Small intestine (tissue), 7 donors: Measurements from ENCODE around the gene HERPUD2. TPM values are rescaled to one million over a fixed set of nuclear protein-coding genes. Genes with fewer than 3 reads are reported as not detected.
"Not testable (repeated sequence)": the region's sequence is repeated elsewhere in the genome, so short reads cannot be mapped to it uniquely, and the experiment has no call there.

Experiments used
- DNase-seq, 2 donors: peaks; one replicate each; pipeline versions ENCODE4 v3.0.0 to v3.0.0-alpha.2; 2013
- FAIRE-seq: peaks from 2 replicates; lab custom pipeline; 2012; peaks lifted over from hg19 to GRCh38; lab: Jason Lieb, UNC
- H3K27ac ChIP-seq, 3 donors: one replicate each; pipeline ENCODE4 v1.5.1; 2013; ENCODE audit warnings: low read length in 2 of 3, mild to moderate bottlenecking in 2 of 3, control low read depth in 1 of 3, inconsistent platforms in 1 of 3, low read depth in 1 of 3, moderate library complexity in 1 of 3
- H3K27me3 ChIP-seq, 3 donors: one replicate each; pipeline ENCODE4 v1.6.1; 2013; ENCODE audit warnings: low read length in 3 of 3, inconsistent platforms in 1 of 3; ENCODE audit not compliant: control insufficient read depth in 3 of 3, insufficient read depth in 3 of 3
- H3K36me3 ChIP-seq, 3 donors: one replicate each; pipeline ENCODE4 v1.6.1; 2013; ENCODE audit warnings: low read length in 3 of 3, inconsistent platforms in 1 of 3, low read depth in 1 of 3, mild to moderate bottlenecking in 1 of 3, moderate library complexity in 1 of 3; ENCODE audit not compliant: control insufficient read depth in 3 of 3, insufficient read depth in 2 of 3
- H3K4me1 ChIP-seq, 3 donors: one replicate each; pipeline ENCODE4 v1.6.1; 2013; ENCODE audit warnings: low read length in 2 of 3, inconsistent platforms in 1 of 3, low read depth in 1 of 3, mild to moderate bottlenecking in 1 of 3, moderate library complexity in 1 of 3; ENCODE audit not compliant: control insufficient read depth in 3 of 3, insufficient read depth in 2 of 3
- H3K4me3 ChIP-seq, 3 donors: one replicate each; pipeline ENCODE4 v1.5.1; 2013; ENCODE audit warnings: low read length in 3 of 3, control low read depth in 1 of 3, inconsistent platforms in 1 of 3, low read depth in 1 of 3, mild to moderate bottlenecking in 1 of 3, moderate library complexity in 1 of 3
- H3K9me3 ChIP-seq, 2 donors: one replicate each; pipeline ENCODE4 v1.6.1; 2013; ENCODE audit warnings: low read depth in 1 of 2, low read length in 1 of 2; ENCODE audit not compliant: control insufficient read depth in 2 of 2, insufficient read depth in 1 of 2
- WGBS, 3 donors: extraction: QIAGEN DNeasy Blood & Tissue Kit; methylation state at CpG; one replicate each; pipeline ENCODE4 v1.1.7; 2013; 5-methylcytosine and 5-hydroxymethylcytosine counted together
- polyA plus RNA-seq, 4 donors: library from polyadenylated mRNA; stranded (reverse) in 3 of 4; unstranded in 1 of 4; fragments of 200-250 nt in 3 of 4; fragments of 120-200 nt in 1 of 4; gene quantifications; one replicate each; pipeline versions ENCODE4 v1.2.1 to v1.2.3, GENCODE V29; 2013
- donor health status: healthy with polysubstance abuse.
- donor health status: control.
- donor health status: control.
- donor health status: Bipolar disorder and iron deficiency.
- donor health status: healthy.

HERPUD2 gene
- polyA plus RNA-seq, 4 donors, result 8.9 to 23.5 (median 10.1) TPM

DNA sequence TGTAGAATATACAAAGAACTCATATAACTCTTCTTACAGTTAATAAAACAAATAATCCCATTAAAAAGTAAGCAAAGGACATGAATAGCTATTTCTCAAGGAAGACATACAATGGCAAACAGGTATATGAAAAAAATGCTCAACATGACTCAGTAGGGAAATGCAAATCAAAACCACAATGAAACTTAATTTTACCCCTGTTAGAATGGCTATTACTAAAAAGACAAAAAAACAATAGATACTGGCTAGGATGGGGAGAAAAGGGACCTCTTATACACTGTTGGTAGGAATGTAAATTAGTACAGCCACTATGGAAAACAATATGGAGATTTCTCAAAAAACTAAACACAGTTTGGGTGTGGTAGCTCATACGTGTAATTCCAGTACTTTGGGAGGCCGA, 37.8 kb downstream of the HERPUD2 start:
- Histone ChIP-seq H3K27ac (no peak overlapping the region), H3K27me3 (no peaks in the 10 kb centered on the region), H3K36me3 (peaks cover 0 to 2% (median under 1%) of the 10 kb centered on the region in 3 donors), H3K4me1 (peaks cover 0 to 3% (median 0%) of the 10 kb centered on the region in 3 donors), H3K9me3 (peaks cover 0 to 8% of the 10 kb centered on the region in 2 donors), H3K4me3 (no peak overlapping the region)
- 91 to 100% (median 94%) methylated on average over 2 of the region's 2 CpGs for WGBS, 3 donors
- DNase-seq (no peak), FAIRE-seq (no peak)

DNA sequence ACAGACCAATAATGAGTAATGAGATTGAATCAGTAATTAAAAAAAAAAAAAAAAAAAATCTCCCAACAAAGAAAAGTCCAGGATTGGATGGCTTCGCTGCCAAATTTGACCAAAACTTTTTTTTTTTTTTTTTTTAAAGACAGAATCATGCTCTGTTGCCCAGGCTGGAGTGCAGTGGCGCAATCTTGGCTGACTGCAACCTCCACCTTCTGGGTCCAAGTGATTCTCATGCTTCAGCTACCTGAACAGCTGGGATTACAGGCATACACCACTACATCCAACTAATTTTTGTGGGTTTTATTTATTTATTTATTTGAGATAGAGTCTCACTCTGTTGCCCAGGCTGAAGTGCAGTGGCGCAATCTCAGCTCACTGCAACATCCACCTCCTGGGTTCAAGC, 40.4 kb downstream of the HERPUD2 start:
- not testable (repeated sequence) for H3K27ac ChIP-seq, DNase-seq, FAIRE-seq, H3K4me3 ChIP-seq, H3K4me1 ChIP-seq, H3K27me3 ChIP-seq
- peaks cover 0 to 15% (median 2%) of the 10 kb centered on the region in 3 donors for H3K36me3 ChIP-seq
- 97 to 100% (median 98%) methylated on average over 3 of the region's 3 CpGs for WGBS, 3 donors
- peaks cover 0 to 18% of the 10 kb centered on the region in 2 donors for H3K9me3 ChIP-seq

GRCh38 chr7:35652124-35652523, 42.8 kb downstream of the HERPUD2 start:
- H3K36me3 ChIP-seq, result peaks cover 2 to 17% (median 2%) of the 10 kb centered on the region in 3 donors
- peak in 1 of 2 donors; percentile 25 for DNase-seq
- H3K9me3 ChIP-seq, result peaks cover 0 to 18% of the 10 kb centered on the region in 2 donors
- FAIRE-seq, result no peak
- no peak overlapping the region for H3K4me3 ChIP-seq
- H3K27me3 ChIP-seq, result no peaks in the 10 kb centered on the region
- H3K27ac ChIP-seq, result no peak overlapping the region
- 73 to 91% (median 81%) methylated on average over 5 of the region's 5 CpGs for WGBS, 3 donors
- peaks cover 0 to 8% (median 0%) of the 10 kb centered on the region in 3 donors for H3K4me1 ChIP-seq

DNA sequence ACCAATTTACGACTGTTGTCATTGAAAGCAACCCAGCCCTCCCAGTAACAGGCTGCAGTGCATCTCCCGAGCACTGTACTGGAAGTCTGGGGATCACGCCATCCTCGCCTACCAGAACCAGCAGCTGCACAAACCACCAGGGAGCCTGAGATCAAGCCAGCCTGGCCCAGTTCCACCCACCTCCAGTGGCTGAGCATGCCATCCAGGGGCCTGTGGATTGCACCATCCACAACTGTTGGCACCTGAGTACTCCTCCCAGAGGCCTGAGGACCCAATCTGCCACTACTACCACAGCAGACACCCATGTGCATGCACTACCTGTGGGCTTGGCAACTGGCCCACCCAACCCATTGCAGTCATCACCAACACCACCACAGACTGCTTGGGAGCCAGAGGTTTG, 44.2 kb downstream of the HERPUD2 start:
- H3K9me3 ChIP-seq, result peaks cover 0 to 18% of the 10 kb centered on the region in 2 donors
- peaks cover 2 to 20% (median 2%) of the 10 kb centered on the region in 3 donors for H3K36me3 ChIP-seq
- DNase-seq (no peak), FAIRE-seq (no peak)
- H3K27ac ChIP-seq, result no peak overlapping the region
- no peak overlapping the region for H3K4me3 ChIP-seq
- H3K27me3 ChIP-seq, result no peaks in the 10 kb centered on the region
- H3K4me1 ChIP-seq, result peaks cover 0 to 10% (median 0%) of the 10 kb centered on the region in 3 donors
- 97 to 100% (median 98%) methylated on average over 4 of the region's 4 CpGs for WGBS, 3 donors

- peaks cover 0 to 7% (median 0%) of the 10 kb centered on the region in 3 donors for H3K4me1 ChIP-seq
- no peak for FAIRE-seq
- 87 to 89% (median 88%) methylated on average over 3 of the region's 3 CpGs for WGBS, 3 donors
Measured at GRCh38 chr7:35649711-35650110, 45.2 kb downstream of the HERPUD2 start.

GRCh38 chr7:35648367-35648766, 46.6 kb downstream of the HERPUD2 start:
- WGBS, 3 donors, result 65 to 89% (median 76%) methylated on average over 3 of the region's 3 CpGs
- Histone ChIP-seq H3K4me3 (no peak overlapping the region), H3K9me3 (peaks cover 0 to 16% of the 10 kb centered on the region in 2 donors), H3K4me1 (peaks cover 0 to 7% (median 0%) of the 10 kb centered on the region in 3 donors), H3K27ac (no peak overlapping the region), H3K27me3 (no peaks in the 10 kb centered on the region), H3K36me3 (peaks cover 0 to 20% (median 2%) of the 10 kb centered on the region in 3 donors)
- FAIRE-seq (no peak), DNase-seq (no peak)

More at GRCh38 chr7:35649711-35650110, 45.2 kb downstream of the HERPUD2 start:
- peaks cover 0 to 18% of the 10 kb centered on the region in 2 donors for H3K9me3 ChIP-seq
- no peaks in the 10 kb centered on the region for H3K27me3 ChIP-seq
- DNase-seq, result no peak
- H3K27ac ChIP-seq, result no peak overlapping the region
- peaks cover 2 to 20% (median 2%) of the 10 kb centered on the region in 3 donors for H3K36me3 ChIP-seq
- no peak overlapping the region for H3K4me3 ChIP-seq

- no peak for FAIRE-seq
- 35 to 58% (median 57%) methylated on average over 4 of the region's 4 CpGs for WGBS, 3 donors
- Histone ChIP-seq H3K4me1 (peaks cover 0 to 7% (median 0%) of the 10 kb centered on the region in 3 donors), H3K9me3 (peaks cover 0 to 11% of the 10 kb centered on the region in 2 donors), H3K27me3 (no peaks in the 10 kb centered on the region), H3K4me3 (no peak overlapping the region), H3K36me3 (peaks cover 0 to 19% (median 2%) of the 10 kb centered on the region in 3 donors), H3K27ac (peak overlapping the region in 1 of 3 donors; percentile 49)
- peak in 1 of 2 donors; percentile 37 for DNase-seq
Measured at GRCh38 chr7:35647171-35647574, 47.8 kb downstream of the HERPUD2 start.

DNA sequence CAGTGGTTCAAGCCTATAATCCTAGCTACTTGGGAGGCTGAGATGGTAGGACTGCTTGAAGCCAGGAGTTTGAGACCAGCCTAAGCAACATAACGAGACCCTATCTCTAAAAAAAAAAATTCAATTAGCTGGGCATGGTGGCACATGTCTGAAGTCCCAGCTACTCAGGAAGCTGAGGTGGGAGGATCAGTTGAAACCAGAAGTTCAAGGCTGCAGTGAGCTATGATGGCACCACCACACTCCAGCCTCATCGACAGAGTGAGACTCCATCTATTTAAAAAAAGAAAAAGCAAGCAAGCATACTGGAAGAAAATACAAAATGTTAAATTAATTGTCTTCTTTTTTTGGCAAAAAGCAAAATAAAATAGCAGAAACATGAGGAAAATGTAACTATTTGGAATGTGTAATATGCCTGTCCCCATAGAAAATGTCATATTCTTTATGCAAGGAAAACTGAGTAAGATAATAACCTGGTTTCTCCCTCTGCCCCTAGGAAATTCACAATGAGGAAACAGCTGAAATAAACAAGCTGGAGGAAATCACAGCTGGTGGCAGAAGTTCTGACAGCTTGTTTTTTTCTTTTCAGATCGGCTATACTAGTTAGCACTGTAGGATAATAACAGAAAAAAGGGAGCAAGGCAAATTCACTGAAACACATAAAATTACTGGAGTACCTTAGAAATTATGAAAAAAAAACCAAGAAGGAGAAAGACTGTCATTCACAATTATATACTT, 48.5 kb downstream of the HERPUD2 start:
- WGBS, 3 donors, result 48 to 62% (median 48%) methylated on average over 3 of the region's 3 CpGs
- Histone ChIP-seq H3K4me1 (peaks cover 0 to 7% (median 0%) of the 10 kb centered on the region in 3 donors), H3K27me3 (no peaks in the 10 kb centered on the region), H3K36me3 (peaks cover 0 to 18% (median 2%) of the 10 kb centered on the region in 3 donors), H3K27ac (no peak overlapping the region), H3K9me3 (peaks cover 0 to 7% of the 10 kb centered on the region in 2 donors), H3K4me3 (no peak overlapping the region)
- no peak for DNase-seq
- no peak for FAIRE-seq
